ENCODE measurements around the gene EEFSEC.

The EEFSEC gene

DNA sequence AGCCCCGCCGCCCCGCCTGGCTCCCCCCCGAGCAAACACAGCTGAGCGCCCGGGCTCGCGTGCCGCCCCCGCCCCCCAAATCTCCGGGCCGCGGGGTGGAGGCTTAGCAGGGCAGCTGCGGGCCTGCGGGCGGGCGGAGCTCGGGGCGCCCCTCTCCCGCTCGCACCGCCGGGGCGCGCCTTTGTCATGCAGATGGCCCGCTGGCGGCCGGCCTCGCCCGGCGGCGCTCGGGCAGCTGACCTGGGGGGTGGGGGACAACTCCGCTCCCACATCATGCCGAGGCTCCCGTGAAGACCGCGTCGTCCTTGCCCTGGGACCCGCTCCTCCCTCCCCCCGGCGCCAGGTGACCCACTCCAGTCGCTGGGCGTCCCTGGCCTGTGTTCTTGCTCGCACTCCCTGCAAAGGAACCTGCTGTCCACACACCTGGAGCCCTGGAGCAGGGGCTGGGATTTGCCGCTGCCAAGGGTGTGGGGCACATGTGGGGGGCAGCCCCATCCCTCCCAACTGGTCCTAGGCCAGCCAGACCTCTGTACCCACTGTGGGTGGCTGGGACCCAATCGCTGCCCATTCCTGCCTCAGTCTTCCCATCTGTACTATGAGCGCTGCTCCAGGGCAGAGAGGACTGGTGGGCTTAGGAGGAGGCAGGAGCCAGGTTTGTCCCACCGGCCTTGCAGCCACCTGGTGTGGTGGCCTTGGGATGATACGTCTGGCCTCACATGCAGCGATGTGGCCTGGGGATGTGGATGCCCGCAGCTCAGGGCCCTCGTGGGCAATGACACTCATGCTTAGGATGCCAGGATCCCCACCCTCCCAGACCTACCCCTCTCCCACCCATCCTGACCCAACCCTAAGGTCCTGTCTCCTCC, 279.9 kb downstream of the EEFSEC start:
- no peak for DNase-seq

DNA sequence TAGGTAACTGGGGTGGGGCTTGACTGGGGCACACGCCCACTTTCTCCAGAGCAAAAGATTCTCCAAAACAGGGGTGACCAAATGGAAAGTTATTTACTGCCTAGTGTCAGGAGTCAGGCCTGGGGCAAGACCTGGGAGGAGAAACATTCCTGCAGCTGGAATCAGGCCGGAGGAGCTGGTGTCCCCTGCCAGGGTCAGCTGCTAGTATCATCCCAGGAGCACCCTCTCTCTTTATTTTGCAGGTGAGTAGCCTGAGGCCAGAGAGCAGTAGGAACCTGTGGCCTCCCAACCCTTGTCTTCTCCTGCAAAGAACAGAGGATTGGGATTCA, 280.5 kb downstream of the EEFSEC start:
- no peak for DNase-seq

DNA sequence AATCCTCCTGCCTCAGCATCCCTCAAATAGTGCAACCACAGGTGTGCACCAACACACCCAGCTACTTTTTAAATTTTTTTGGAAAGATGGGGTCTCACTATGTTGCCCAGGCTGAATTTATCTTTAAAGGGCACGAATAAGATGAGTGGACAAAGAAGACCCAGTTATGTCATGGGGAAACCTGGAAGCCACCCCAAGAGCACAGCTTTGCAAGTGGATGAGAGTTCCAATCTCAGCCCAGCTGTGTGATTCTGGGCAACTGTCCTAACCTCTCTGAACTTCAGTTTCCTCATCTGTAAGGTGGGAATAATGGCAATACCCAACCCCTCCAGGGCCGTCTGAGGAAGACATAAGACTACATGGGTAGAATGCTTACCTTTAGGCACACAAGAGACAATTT, 281.2 kb downstream of the EEFSEC start:
- no peak for DNase-seq

DNA sequence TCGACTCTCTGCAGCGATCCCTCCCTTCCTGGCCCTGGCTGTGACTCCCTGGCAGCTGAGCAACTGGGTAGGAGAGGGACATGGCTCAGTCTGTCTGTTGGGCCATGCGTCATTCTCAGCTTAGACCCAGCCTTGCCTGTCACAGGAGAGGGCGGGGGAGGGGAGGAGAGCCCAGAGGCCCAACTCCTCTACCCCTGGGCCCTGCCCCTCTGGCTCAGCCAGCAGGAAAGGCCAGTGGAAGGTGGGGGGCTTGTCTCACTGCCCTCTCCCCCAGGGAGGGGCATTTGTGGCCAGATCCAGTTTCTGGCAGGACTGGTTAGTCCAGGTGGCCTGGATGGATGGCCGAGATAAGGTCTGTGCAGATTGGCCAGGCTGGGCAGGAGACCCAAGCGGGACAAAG, 281.8 kb downstream of the EEFSEC start:
- DNase-seq: no peak

DNA sequence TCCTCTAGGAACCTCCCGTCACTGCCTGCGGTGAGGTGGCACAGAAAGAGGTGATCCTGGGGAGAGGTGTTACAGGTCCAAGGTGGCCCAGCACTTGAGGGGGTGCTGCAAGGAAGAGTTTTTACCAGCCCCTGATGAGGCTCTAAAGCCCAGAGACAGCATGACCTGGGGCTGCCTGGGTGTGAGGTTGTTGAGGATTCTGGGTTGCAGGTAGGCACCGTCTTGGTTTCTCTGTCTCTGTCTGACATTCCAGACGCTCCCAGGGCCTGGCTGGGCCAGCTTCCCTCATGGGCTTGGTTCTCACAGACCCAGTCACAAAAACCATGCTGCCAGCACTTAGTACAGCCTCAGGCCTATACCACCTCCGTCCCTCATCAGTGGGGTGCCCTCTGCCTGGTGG, 282.3 kb downstream of the EEFSEC start:
- DNase-seq: no peak

DNA sequence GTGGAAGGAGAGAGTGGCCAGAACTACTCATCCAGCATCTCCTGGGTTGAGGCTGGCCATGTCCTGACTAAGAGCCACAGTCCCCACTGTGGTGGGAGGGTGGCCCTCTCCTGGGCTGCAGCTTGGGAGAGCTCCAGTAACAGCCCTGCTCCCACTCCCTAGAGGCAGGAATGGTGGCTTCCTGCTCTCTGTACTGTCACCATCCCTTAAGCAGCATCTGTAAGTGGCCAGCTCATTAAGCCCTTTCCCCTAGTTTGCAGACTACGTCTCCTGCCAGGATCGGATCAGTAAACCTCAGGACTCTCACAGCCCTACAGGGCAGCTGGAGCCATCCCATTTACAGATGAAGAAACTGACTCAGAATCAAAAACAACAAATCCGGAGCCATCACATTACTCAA, 282.9 kb downstream of the EEFSEC start:
- no peak for DNase-seq

DNA sequence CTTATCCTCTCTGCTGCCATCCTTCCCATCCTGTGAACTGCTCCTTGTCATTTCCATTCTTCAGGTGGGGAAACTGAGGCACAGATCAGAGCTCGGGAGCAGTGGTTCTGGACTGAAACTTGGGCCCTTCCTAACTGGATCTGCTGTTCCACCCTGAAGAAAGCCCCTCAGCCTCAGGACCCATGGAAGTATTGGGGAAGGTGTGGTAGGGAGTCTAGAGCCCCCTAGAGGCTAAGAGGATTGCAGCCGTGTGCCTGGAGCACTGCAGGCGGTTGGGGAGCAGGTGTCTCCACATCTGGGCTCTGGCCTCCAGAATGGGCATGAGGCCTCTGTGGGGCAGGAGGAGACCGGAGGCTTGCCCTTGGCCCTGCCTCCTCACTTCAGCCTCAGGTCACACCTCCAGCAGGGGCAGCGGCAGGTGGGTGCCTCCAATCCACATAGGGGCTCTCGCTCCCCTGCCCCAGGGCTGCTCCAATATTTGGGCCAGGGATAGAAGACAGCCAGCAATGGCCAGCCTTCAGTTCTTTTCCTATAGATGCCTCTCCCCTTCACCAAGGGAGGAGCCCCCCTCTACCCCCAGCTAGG, 285.3 kb downstream of the EEFSEC start:
- no peak for DNase-seq

DNA sequence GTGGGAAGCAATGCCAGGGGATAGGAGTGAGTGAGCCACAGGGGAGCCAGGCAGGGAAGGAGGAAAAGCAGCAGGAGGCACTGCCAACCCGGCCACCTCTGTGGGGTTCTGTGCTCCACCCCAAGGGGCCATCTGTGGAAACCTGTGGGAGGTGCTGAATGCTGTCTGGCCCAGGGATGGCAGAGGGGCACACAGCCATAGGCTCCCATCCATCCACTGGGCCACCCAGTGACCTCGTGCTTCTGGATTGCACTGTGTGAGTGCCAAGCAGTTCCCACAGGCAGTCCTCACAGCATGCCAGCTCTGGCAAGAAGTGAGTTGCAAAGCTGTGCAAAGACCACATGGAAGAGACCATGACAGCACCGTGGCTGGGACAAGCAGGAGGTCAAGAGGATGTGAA, 285.9 kb downstream of the EEFSEC start:
- DNase-seq: no peak

DNA sequence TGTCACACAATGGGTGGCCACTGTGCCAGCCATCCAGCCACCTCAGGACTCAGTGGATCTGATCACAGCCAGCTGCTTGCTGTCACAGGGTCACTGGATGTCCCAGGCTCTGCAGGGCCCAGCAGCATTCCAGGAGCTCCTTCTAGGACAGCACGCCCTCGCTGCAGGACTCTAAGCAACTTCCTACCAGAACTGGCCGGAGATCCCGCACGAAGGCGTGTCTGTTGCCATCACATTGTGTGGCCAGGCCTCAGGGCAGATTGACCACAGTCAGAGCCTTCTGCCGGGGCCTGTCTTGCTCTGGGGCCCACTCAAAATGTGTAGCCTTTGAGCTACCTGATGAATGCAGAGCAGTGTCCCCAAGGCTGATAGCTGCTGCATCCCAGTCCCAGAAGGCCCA, 288.8 kb downstream of the EEFSEC start:
- DNase-seq: no peak

DNA sequence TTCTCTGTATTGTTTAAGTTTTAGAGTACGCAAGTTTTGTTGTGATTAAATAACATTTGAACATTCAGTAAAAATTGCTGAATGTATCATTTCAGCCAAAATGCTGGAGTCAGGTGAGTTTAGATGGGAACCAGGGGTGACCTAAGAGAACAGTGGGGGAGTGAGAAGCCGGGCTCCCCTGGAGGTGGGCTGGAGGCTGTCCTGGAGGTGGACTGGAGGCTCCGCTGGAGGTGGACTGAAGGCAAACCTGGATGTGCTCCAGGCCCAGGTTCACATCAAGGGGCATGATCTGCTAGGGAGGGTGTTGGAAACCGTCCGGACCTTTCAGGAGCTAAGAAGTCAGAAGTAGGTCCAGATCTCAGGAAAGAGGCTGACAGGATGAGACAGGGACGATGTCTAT, 289.7 kb downstream of the EEFSEC start:
- no peak for DNase-seq

DNA sequence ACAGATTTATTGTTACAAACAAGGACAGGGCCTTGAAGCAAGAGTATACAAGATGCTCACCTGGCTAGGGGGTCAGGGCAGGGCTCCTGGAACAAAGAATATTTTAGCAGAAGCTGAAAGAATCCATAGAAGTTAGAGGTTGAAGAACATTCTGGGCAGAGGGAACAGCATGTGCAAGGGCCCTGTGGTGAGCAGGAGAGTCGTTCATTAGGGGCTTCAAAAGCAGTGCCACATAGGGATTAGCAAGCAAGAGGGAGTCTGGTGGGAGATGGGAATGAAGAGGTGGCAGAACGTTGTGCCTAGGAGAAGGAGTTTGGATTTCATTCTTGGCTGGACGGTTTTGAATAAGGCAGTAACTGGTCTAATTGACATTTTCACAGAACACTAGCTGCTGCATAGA, 290.5 kb downstream of the EEFSEC start:
- DNase-seq: no peak

DNA sequence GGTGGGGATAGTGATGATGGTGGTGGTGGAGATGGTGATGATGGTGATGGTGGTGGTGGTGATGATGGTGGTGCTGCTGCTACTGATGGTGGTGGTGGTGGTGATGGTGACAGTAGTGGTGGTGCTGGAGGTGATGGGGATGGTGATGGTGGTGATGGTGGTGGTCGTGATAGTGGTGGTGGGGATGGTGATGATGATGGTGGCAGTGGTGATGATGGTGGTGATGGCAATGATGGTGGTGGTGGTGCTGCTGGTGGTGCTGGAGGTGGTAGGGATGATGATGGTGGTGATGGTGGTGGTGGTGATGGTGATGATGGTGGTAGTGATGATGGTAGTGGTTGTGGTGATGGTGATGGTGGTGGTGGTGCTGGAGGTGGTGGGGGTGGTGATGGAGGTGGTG, 292.1 kb downstream of the EEFSEC start:
- DNase-seq: no peak

DNA sequence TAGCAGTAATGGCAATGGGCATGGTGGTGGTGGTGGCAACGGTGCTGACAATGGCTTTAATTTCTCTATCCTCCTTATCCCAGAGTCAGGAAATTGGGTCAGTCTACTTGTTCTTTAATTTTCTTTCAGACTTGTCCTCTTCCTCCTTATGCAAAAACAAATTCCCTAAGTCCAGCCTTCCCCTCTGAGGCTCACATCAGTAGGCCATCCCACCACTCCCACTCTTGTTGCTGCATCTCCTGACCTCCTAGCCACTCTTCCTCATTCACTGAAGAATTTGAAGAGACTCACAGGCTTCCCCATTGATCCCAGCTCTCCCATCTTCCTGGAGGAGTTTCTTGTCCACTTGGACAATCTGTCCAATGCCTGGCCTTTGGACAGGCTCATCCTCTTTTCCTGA, 293.5 kb downstream of the EEFSEC start:
- DNase-seq: no peak

DNA sequence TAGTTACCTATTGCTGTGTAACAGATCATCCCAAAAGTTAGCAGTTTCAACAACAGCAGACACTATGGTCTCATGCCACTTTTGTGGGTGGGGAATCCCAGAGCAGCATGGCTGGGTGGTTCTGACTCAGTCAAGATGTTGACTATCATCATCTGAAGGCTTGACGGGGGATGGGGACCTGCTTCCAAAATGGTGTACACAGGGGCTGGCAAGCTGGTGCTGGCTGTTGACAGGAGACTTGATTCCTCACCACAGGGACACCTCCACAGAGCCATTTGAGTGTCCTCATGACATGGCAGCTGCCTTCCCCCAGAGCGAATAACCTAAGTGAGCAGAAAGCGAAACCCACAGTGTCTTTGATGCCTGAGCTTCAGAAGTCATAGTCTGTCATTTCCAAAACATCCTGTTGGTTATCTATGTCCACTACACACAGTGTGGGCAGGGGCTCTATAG, 294.3 kb downstream of the EEFSEC start:
- peak; percentile 66 for DNase-seq

DNA sequence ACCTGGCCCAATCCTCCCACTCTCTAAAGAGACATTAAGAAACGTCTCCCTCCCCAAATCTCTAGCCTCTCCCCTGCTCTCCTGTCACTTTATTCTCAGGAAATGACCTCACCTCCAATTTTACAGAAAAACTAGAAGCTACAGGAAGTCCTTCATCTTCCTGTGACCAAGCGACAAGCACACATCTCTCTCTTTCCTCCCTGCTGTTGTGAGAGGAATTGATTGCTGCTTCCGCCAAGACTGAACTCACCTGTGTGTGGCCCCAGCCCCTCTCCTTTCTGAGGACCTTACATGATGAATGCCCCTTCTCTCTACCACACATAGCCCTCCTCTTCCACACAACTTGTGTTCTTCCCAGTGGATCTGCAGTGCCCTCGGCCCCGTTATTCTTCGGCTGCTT, 295.2 kb downstream of the EEFSEC start:
- no peak for DNase-seq

DNA sequence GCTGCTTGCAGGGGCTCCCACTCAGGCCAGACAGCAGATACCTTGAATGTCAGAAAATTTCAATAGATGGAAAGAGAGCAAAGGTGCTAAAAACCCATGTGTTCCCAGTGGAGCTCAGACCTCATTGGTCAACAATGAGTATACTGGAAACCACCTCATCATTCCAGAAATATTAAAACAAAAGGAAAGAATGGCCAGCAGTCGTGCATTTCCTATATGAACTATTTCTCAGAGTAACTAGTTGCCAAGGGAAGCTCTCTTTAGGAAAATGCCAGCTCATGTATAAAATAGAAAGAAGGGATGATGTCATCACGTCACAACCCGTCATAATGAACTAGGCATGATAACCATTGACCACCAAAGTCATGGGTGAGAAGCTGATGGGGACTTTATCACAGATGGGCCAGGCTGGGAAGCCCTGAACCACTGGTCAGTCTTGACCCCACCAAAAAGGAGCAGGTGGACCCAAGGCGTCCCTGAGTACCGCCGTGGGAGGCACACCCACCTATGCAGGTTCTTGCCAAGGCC, 295.9 kb downstream of the EEFSEC start:
- no peak for DNase-seq

DNA sequence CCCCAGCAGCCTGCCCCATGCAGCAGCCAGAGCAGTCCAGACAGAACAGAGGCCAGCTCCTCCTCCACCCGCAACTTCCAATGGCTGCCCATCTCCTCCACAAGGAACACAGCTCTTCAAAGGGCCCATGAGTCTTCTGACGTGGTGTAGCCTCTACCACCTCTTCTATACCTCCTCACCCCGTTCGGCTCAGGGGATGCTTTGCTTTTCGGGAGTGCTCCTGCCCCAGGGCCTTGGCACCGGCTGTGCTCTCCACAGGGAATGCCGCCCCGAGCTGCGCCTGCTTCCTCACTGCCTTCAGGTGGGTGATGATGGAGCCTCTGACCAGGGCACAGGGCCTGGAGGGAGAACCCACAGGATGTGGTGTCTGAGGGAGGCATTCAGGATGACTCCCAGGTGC, 298.8 kb downstream of the EEFSEC start:
- DNase-seq: no peak

DNA sequence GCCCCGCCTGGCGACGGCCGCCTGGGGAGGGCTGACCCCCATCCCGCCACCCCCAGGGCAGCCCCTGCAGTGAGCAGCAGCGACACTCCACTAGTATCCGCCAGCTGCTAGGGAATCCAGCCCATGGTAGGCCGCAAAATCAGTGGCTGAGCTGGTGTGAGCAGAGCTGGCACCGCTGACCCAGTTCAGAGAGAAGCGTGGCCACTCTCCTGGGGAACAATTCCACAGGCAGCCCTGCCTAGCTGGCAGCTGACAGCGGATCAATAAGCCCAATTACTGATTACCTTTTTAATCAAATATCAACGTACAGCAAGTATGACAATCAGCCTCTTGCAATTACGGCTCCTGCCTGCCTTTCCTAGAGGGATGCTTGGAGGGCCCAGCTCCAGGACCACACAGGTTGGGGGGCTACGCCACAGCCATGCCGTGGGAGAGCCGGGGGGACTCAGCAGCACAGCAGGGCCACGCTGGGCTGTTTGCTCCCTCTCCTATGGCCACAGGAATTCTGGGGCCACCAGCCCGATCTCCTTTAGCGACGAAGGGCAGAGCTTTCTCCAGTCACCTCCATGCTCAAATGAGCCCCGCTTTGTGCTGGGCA, 299.5 kb downstream of the EEFSEC start:
- DNase-seq: no peak

DNA sequence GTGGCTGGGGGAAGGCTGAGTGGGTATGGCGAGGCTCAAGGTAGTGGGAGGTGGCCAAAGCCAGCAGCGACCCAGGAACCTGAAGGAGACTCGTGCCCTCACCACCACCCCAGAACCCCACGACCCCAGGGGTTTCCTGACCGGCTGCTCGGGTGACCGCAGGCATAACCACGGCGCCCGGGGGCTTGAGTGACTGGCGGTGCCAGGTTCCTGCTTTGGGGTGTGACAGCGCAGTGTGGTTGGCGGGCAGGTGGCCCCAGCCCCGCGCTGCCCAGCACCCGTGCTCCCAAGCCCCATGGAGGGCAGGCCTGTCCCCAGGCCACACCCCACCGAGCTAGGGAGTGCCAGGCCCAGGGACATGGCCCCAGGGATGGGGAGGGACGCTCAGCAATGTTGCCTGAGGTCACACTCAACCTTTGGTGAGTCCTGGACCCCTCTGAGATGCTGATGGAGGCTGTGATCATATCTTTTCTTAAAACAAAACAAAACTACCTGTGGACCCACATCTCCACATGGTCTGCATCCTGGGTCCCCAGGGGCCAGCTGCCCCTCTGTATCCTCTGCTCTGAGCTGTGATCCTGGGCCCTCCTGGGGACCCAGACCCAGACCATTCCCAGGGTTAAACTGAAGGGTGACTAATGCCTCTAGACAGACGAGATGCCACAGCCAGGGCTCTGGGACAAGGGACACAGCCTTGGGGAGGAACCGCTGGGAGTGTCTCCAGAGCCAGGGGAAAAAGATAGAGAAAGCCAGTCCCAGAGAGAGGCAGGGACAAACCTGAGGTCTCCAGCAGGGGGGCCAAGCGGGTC, 300.4 kb downstream of the EEFSEC start:
- no peak for DNase-seq

DNA sequence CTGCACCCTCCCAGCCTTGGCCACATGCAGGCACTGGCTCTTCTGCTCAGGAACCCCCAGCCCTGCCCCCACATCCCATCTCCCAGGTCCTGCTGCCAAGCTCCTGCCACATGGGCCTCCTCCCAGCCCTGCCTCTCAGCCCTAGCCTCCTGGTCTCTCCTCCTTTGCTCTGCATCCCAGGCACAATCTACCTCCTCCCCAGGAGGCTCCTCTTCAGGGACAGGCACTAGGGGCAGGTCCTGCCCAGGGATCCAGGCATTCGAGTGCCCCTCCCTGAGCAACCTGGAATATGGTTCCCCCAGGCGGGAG, 301.0 kb downstream of the EEFSEC start:
- DNase-seq: no peak

DNA sequence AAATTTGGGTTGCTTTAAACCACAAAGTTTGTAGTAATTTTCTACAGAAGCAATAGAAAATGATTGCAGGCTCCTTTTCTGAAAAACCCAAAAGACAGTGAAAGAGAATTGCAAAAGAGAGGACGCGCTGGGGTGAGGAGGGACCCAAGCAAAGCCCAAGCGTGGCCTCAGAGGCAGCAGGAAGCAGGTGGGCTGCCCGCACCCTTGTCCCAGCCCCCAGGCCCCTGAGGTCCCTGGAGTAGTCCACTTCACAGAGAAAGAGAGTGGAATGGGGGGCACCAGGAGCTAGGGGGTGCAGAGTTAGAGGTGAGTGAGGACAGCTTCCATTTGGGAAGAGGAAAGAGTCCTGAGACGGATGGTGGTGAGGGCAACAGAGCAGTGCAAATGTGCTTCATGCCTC, 301.8 kb downstream of the EEFSEC start:
- no peak for DNase-seq

DNA sequence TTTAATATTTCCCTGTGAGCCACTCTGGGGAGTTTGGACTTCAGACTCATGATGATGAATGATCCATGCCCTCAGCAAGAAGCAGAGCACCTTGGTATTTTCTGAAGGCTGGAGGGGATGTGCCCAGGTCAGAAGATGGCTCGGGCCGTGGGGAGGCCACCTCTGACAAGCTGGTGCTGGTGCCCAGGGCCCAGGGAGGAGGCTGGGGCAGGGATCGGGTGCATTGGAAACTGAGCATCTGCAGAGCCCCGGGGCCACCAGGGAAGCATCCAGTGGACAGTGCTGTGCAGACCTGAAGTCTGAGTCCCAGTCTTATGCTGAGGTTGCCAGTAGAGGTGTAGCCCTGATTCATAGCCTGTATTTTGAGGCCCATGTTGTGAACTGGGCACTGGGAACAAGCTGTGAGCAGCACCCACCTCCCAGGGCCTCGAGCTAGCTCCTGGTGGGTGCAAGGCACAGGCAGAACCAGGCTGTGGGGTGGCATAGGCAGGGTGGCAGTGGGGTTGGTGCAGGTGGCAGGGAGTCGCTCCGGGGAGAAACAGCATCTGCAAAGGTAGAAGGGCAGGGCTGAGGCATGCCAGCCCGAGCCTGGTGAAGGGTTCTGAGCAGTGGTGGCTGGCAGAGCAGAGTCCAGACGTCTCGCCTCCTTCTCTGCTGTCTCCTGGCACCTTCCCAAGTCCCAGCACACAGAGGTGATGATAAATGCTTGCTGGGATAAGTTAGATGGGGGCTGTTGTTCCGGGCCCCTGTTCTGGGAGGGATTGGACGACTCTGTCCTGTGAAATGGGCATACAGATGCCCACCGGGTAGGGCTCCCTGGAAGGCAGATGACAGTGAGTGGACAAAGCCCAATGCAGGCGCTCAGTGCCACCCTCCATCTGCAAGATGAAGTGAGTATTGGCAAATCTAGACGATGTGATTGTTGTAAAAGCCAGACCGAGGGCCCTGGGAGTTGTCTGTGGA, 302.8 kb downstream of the EEFSEC start:
- no peak for DNase-seq
